Mucosa of descending colon (tissue), 3 donors: Measurements from ENCODE around the gene THOC6. TPM values are rescaled to one million over a fixed set of nuclear protein-coding genes. Genes with fewer than 3 reads are reported as not detected.

Experiments
- ATAC-seq: fragments of 200-7000 bp; cut with Tn5 transposase; one replicate; pipeline ENCODE4 v1.9.1; 2020; ENCODE audit warnings: mild to moderate bottlenecking, moderate library complexity
- DNase-seq, 3 donors: peaks; one replicate each; pipeline ENCODE4 v3.0.0-alpha.2; 2020
- H3K36me3 ChIP-seq: fragments of 200-600 bp; one replicate; pipeline ENCODE4 v1.8.0; 2021; ENCODE audit warnings: low read depth, mild to moderate bottlenecking
- H3K4me1 ChIP-seq: fragments of 200-600 bp; one replicate; pipeline ENCODE4 v1.8.0; 2021; ENCODE audit warnings: low read depth, mild to moderate bottlenecking
- H3K4me3 ChIP-seq: fragments of 200-600 bp; one replicate; pipeline ENCODE4 v1.8.0; 2021; ENCODE audit warnings: mild to moderate bottlenecking
- H3K9me3 ChIP-seq: fragments of 200-600 bp; one replicate; pipeline ENCODE4 v1.8.0; 2021; ENCODE audit warnings: mild to moderate bottlenecking
- CTCF ChIP-seq: fragments of 200-600 bp; IDR thresholded peaks from one replicate; pipeline ENCODE4 v1.8.0; 2022; ENCODE audit warnings: antibody characterized with exemption, mild to moderate bottlenecking
- intact Hi-C, 2 donors: fragments of 100-400 bp; cut with DNase I in 1 of 2; cut with micrococcal nuclease in 1 of 2; formaldehyde crosslinking; loops; one replicate each; pipeline versions ENCODE4 v1.11.0 to v1.11.1; 2022; cut with DNase I, micrococcal nuclease
- total RNA-seq, 3 donors: library from RNA; stranded (reverse); fragmentation: NEBNext Ultra II Directional in 2 of 3; extraction: Animal tissue kit (Norgen Biotek cat#: 25700) in 2 of 3; gene quantifications; one replicate each; pipeline versions ENCODE4 v1.2.1 to v1.2.4, GENCODE V29; 2021 to 2023
- donor health status: DM: no; HTN: no; CAD: no; lungs with moderate emphysema.
- donor health status: DM: no; HTN: no; CAD: no.
- donor health status: DM: no; HTN: yes; CAD: no.

Gene THOC6
- total RNA-seq, 3 donors from 2014 or later: 23.7 to 26.0 (median 25.7) TPM

GRCh38 chr16:2977440-2977839 lies 46.4 kb upstream of the THOC6 start:
- TF ChIP-seq CTCF: no peak
- H3K4me1 ChIP-seq: peaks cover 19% of the 10 kb centered on the region
- no peaks in the 10 kb centered on the region for H3K9me3 ChIP-seq
- no peak overlapping the region for H3K4me3 ChIP-seq
- peak; percentile 63 to 71 (median 66) for DNase-seq
- peak; percentile 34 for ATAC-seq
- intact Hi-C loops: no loop called here
- H3K36me3 ChIP-seq: no peaks in the 10 kb centered on the region

GRCh38 chr16:2979669-2980226 lies 44.1 kb upstream of the THOC6 start:
- intact Hi-C loops: no loop called here
- DNase-seq (peak in 1 of 3 donors; percentile 66), ATAC-seq (peak; percentile 5)
- Histone ChIP-seq H3K36me3 (no peaks in the 10 kb centered on the region), H3K4me1 (peaks cover 26% of the 10 kb centered on the region), H3K9me3 (no peaks in the 10 kb centered on the region), H3K4me3 (peak overlapping the region; percentile 24)
- no peak for TF ChIP-seq CTCF

GRCh38 chr16:2980227-2981176 lies 43.3 kb upstream of the THOC6 start, which contains the start of gene PKMYT1:
TSS of gene PKMYT1 (minus strand) at chr16:2980446. CDS start at chr16:2979657, 789 bp downstream.
- H3K9me3 ChIP-seq: no peaks in the 10 kb centered on the region
- peak; percentile 92 to 97 (median 94) for DNase-seq
- ATAC-seq: peak; percentile 92
- H3K36me3 ChIP-seq: no peaks in the 10 kb centered on the region
- intact Hi-C loops: no loop called here
- no peak for TF ChIP-seq CTCF
- peak within 1 kb of the TSS; percentile 24 for H3K4me3 ChIP-seq
- peaks cover 26% of the 10 kb centered on the region for H3K4me1 ChIP-seq

GRCh38 chr16:2981177-2981898 lies 42.5 kb upstream of the THOC6 start:
- no peak for TF ChIP-seq CTCF
- Histone ChIP-seq H3K36me3 (no peaks in the 10 kb centered on the region), H3K9me3 (no peaks in the 10 kb centered on the region), H3K4me3 (no peak overlapping the region), H3K4me1 (peaks cover 26% of the 10 kb centered on the region)
- DNase-seq: peak in 1 of 3 donors; percentile 62
- no peak for ATAC-seq
- intact Hi-C loops: no loop called here

- TF ChIP-seq CTCF: no peak
- Histone ChIP-seq H3K4me3 (no peak overlapping the region), H3K9me3 (no peaks in the 10 kb centered on the region), H3K4me1 (peaks cover 26% of the 10 kb centered on the region), H3K36me3 (no peaks in the 10 kb centered on the region)
- intact Hi-C loops: no loop called here
- DNase-seq (no peak), ATAC-seq (no peak)
These were observed 42.0 kb upstream of the THOC6 start for GRCh38 chr16:2981899-2982250.
